HG03342 (cell line): Measurements from ENCODE around the gene APOBEC3F.
A peak's percentile ranks its signal among the peaks of the same experiment; 100 is the strongest.
"Not testable (repeated sequence)": the region's sequence is repeated elsewhere in the genome, so short reads cannot be mapped to it uniquely, and the experiment has no call there.

Source experiments
- ATAC-seq: cut with Tn5 transposase; IDR thresholded peaks from one replicate; pipeline ENCODE4 v1.9.1; 2021; ENCODE audit warnings: mild to moderate bottlenecking, moderate library complexity; ENCODE audit not compliant: unreplicated experiment

The APOBEC3F gene

DNA sequence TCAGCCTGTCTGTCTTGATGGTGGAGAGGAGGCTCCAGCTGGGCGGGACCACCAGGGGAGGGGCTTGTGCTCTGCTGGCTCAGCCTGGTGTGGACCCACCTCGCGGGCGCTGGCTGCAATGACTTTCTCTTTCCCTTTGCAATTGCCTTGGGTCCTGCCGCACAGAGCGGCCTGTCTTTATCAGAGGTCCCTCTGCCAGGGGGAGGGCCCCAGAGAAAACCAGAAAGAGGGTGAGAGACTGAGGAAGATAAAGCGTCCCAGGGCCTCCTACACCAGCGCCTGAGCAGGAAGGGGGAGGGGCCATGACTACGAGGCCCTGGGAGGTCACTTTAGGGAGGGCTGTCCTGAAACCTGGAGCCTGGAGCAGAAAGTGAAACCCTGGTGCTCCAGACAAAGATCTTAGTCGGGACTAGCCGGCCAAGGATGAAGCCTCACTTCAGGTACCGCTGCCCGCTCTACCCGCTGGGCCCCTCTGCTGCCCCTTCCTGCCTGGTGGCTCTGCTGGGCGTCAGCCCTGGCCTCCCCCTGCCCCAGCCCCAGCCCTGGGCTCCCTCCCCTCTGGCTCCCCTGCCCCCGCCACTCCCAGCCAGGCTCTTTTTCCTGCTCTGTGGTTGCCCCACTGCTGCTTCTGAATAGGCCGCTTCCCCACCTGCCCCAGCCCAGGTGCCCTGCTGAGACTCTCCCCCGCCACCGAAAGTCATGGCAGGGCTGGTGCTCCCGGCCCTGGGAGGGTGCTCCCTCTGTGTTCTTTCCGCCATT is at the start of gene APOBEC3F:
APOBEC3F (plus strand) TSS at position 327 of the 759 bp plus-strand sequence; CDS start at position 424, 97 bp downstream.
- peak; percentile 83 for ATAC-seq

DNA sequence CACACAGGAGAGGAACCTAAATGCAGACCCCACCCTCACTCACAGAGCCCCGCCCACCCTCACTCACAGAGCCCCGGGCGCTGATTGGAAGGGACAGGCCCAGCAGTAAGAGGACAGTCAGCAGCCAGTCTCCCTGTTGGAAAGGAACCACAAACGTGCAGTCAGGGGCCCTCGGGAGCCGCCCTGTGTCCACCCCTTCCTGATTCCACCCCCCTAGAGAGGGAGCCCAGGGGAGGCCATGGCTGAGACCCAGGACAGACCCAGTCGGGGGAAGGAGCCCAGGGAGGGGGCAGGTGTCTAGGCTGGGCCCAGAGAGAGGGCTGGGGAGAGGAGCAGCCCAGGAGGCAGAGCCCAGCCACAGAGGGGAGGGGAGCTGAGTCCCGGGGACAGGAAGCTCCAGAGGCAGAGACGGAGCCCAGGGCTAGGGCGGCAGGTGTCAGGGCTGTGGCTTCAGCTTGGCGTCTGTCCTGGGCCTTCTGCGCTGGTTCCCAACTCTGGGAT is 47.7 kb upstream of the APOBEC3F start:
- not testable (repeated sequence) for ATAC-seq

DNA sequence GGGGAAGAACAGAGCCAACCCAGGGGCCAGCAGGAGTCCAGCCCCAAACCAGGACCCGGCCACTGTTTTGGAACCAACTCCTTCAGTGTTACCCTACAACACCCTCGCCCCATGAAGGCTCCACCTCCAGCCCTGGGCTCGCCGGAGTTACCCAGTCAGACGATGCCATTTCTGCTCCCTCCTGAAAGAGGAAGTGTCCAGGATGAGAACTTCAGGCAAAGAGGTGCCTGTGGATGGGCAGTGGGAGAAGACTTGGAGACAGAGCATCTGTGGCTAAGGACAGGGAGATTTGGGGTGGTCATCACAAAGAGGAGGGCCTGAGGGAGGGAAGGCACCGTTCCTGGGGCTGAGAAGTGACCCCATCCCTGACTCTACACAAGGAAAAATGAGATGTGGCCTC is 44.6 kb upstream of the APOBEC3F start:
- no peak for ATAC-seq

DNA sequence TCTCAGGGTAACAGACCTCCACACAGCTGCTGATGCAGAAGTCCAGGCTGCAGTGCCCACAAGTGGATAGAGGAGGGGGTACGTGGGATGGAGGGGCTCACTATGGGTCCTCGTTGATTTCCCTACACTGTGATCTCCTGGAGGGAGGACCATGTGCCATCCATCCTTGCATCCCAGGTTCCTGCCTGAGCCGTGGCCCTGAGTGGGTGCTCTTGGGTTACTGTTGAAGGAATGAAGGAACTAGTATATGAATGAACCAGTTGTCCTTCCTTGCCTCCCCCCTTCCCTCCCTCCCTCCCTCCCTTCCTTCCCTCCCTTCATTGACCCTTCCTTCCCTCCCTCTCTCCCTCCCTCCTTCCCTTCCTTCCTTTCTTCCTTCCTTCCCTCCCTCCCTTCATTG is 43.1 kb upstream of the APOBEC3F start:
- ATAC-seq: no peak

DNA sequence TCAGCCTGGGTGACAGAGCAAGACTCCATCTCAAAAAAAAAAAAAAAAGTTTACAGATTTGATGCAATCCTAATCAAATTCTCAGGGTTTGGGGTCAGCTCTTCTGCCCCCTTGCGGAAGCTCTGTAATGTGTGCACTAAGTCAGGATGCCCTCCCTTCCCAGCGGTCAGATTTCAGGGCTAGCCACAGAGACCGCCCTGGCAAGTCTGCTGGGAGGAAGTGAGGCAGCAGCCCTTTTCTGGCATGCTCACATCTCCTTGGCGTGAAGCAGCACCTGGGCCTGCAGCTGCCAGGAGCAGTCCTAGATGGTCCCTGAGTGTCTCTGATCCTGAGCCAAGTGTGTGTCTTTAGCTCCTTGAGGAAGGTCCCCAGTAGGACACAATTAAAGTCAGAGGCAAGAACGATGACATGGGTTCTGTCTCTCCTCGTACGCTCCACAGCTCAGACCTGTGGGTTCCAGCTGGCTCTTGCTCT is 37.5 kb upstream of the APOBEC3F start:
- peak; percentile 66 for ATAC-seq

DNA sequence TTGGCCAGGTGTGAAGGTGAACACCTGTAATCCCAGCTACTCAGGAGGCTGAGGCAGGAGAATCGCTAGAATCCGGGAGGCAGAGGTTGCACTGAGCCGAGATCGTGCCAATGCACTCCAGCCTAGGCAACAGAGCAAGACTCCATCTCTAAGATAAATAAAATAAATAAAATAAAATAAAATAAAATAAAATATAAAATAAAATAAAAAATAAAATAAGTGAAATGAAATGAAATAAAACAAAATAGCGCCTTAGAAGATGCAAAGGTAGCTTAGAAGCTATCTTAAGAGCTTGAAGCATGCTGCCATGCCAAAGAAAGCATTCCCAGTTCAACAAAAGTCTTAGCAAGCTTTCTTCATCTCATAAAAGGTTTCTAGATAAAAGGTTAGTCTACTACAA is 33.5 kb upstream of the APOBEC3F start:
- no peak for ATAC-seq

DNA sequence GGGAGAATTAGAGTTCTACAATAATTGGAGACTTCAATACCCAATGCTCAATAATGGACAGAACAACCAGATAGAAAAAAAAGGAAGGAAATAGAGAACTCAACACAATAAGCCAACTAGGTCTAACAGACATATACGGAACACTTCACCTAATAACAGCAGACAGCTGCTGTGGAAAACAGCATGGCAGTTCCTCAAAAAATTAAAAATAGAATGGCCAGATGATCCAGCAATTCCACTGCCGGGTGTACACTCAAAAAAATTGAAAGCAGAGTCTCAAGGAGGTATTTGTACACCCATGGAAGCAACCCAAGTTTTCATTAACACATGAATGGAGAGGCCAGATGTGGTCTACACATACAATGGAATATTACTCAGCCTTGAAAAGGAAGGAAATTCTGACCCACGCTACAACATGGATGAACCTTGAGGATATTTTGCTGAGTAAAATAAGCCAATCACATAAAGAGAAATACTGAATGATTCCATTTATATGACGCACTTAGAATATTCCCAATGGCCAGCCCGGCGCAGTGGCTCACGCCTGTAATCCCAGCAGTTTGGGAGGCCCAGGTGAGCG is 32.3 kb upstream of the APOBEC3F start:
- not testable (repeated sequence) for ATAC-seq

DNA sequence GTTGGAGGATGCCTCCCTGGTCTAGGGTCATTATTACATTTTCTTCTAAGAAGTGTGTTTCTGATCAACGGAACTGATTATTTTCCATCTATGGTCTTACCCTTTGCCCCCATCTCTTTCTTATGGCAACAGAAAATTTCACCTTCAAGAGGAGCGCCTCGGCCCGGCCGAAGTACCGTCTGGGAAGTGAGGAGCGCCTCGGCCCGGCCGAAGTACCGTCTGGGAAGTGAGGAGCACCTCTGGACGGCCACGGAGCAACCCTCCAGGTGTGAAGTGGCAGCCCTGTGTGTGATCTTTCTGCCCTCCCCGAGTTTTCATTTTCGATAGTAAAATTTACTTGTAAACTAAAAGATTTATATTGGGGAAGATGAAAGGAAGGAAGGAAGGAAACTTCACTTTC is 29.7 kb upstream of the APOBEC3F start:
- ATAC-seq: no peak

DNA sequence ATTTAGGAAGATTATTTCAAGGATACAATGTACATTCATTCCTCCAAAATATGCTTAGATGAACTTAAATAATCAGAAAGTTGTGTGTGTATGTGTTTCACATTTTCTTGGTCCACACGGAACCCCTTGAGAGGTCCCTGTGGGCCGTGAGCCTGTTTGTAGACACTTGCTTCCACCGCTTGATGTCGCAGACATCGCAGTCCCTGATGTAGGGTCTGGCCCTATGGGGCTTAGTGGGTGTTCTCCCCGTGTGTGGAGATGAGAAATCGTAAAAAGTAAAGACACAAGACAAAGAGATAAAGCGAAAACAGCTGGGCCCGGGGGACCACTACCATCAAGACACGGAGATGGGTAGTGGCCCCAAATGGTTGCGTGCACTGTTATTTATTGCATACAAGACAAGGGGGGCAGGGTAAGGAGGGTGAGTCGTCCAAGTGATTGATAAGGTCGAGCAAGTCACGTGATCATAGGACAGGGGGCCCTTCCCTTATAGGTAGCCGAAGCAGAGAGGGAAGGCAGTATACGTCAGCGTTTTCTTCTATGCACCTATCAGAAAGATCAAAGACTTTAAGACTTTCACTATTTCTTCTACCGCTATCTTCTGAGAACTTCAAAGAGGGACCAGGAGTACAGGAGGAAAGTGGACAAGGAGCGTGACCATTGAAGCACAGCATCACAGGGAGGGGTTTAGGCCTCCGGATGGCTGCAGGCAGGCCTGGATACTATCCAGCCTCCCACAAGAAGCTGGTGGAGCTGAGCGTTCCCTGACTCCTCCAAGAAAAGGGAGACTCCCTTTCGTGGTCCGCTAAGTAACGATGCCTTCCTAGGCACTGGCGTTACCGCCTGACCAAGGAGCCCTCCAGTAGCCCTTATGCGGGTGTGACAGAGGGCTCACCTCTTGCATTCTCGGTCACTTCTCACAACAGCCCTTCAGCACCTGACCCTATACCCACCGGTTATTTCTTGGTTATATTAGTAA is 27.8 kb upstream of the APOBEC3F start:
- no peak for ATAC-seq

DNA sequence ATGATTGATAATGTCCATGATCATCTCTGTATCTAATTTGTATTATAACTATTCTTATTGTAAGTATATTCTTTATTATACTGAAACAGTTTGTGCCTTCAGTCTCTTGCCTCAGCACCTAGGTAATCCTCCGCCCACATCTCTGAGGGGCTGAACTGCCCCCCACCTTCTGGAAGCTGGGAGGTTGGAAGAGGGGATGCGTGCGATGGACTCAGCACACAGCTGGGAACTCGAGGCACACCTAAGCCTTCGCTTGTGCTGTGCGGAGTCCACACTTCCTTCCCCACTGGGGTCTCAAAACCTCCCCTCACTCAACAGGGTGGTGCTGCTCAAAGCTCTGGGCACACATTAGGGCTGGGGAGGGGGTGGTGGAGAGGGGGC is 27.1 kb upstream of the APOBEC3F start:
- not testable (repeated sequence) for ATAC-seq

DNA sequence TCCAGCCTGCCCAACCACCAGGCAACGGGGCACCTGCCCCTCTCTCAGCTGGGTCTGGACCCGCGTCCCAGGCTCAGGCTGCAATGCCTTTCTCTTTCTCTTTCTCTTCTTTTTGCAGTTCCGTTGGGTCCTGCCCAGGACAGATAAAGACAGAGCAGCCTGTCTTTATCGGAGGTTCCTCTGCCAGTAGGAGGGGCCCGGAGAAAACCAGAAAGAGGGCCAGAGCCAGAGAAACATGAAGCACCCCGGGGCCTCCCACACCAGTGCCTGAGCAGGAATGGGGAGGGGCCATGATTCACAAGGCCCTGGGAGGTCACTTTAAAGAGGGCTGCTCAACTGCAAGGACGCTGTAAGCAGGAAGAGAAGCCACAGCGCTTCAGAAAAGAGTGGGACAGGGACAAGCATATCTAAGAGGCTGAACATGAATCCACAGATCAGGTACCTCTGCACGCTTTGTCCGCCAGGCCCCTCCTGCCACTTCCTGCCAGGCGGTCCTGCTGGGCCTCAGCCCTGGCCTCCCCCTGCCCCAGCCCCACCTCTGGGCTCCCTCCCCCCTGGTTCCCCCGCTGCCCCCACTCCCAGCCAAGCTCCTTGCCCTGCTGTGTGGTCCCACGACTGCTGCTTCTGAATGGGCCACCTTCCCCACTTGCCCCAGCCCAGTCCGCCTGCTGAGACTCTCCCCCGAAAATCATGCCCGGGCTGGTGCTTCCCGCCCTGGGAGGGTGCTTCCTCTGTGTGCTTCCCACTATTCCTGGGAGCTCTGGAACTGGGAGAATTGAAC is 26.5 kb upstream of the APOBEC3F start, which contains the start of gene APOBEC3C:
APOBEC3C (plus strand) TSS at position 316 of the 781 bp plus-strand sequence; CDS start at position 422, 106 bp downstream.
- peak; percentile 74 for ATAC-seq

DNA sequence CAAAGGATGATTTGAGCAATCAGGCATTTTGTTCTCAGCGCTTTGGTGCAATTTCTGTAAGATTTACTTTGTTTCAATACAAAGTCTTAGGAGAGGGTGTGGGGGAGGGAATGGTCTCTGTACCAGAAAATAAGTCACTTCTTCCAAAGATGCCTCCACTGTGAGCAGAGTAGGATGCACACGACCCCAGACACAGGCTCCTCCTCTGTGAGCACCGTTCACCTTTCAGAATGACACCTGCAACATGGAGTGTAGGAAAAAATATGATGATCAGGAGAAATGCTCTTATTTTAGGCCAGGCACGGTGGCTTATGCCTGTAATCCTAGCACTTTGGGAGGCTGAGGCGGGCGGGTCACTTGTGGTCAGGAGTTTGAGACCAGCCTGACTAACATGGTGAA is 25.9 kb upstream of the APOBEC3F start:
- ATAC-seq: not testable (repeated sequence)

DNA sequence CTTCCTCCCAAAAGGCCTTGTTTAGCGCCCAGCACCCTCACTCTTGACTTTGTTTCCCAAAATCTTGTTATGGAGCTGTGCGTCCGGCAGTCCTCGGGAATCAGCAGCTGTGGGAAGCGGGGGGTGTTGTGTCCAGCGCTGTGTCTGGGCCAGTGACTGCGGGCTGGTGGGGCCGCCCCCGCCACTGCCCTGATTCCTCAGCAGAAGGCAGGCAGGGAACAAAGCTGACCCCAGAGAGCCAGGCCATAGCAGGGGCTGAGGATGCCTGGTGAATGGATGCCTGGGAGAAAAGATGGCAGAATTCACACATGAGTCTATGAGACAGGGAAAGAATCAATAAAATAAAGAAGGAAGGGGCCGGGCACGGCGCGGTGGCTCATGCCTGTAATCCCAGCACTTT is 24.1 kb upstream of the APOBEC3F start:
- ATAC-seq: no peak

DNA sequence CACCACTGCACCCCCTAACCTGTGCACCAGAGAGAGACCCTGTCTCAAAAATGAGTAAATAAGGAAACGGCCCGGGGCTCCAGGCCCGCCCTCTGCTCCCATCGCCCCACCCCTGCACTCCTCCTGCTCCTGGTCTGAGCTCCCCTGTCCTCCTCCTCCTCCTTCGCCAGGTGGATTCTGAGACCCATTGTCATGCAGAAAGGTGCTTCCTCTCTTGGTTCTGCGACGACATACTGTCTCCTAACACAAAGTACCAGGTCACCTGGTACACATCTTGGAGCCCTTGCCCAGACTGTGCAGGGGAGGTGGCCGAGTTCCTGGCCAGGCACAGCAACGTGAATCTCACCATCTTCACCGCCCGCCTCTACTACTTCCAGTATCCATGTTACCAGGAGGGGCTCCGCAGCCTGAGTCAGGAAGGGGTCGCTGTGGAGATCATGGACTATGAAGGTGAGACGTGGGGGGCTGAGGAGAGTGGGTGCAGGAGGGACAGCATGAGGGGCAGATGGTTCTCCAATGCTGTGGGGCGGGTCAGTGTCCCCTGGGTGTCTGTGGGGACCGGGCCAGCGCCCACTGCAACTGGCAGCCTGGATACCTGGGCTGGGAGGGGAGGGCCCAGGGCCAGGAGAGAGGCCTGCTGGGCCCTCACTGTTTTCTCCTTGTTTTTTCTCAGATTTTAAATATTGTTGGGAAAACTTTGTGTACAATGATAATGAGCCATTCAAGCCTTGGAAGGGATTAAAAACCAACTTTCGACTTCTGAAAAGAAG is 22.9 kb upstream of the APOBEC3F start:
- ATAC-seq: no peak

DNA sequence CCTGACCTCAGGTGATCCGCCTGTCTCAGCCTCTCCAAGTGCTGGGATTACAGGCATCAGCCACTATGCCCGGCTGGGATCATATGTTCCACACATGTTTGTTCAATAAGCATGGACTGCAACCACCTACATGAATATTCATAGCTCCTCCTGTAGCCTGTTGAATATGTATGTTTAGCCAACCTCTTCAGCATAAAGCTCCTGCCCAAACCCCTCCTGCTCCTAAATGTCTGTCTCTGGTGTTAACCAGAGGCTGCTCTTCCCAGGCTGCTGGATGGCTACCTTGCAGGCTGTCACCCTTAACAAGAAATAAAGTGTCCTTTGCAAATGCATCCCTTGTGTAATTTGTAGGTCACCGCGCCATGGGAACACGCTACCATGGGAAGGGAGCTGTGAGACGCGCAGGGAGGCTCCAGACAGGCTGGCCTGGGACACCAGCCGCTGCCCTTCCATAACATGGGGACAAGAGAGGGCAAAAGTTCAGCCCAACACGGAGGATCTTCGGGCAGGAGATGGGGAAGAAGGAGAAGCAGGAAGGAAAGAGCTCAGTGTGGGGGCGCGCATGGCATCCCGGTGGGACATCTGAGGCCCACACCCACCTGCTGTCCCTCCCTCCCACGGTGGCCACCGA is 20.5 kb upstream of the APOBEC3F start:
- ATAC-seq: not testable (repeated sequence)

DNA sequence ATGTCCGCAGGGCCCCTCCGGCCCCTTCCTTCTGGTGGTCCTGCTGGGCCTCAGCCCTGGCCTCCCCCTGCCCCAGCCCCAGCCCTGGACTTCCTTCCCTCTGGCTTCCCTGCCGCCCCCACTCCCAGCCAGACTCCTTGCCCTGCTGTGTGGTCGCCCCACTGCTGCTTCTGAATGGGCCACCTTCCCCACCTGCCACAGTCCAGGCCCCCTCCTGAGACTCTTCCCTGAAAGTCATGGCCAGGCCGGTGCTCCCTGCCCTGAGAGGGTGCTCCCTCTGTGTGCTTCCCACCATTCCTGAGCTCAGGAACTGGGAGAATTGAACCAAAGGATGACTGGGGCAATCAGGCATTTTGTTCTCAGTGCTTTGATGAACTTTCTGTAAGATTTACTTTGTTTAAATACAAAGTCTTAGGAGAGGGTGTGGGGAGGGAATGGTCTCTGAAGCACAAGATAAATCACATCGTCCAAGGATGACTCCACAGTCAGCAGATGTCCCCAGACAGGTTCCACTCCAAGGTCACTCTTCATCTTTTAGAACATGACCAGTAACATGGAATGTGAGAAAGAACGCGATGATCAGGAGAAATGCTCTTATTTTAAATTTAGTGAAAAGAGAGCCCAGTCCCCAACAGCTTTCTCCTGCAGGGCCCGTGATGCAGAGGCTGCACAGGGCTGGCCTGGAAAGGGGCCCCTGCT is 19.0 kb upstream of the APOBEC3F start:
- ATAC-seq: no peak

DNA sequence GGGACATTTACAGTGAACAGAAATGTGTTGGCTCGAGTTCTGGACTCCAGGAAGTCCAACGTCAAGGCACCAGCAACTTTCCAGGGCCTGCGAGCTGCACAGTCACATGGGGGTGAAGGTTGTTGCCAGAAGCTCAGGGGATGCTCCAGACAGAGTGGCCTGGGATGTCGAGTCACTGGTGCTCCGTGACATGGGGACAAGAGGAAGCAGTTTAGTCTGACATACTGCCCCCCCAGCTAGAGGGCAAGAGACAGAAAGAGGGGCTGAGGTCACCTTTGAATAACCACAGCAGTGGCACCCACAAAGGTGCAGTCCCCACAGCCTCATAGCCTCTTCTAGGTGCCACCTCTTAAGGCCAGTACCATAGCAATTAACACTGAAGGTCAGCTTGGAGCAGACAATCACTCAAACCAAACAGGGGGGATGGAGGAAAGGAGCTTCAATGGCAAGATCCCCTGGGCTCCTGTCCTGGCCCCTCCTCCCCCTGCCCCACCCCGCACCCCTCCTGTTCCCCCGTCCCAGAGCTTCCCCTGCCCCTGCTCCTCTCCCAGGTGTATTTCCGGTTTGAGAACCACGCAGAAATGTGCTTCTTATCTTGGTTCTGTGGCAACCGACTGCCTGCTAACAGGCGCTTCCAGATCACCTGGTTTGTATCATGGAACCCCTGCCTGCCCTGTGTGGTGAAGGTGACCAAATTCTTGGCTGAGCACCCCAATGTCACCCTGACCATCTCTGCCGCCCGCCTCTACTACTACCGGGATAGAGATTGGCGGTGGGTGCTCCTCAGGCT is 15.9 kb upstream of the APOBEC3F start:
- no peak for ATAC-seq
